Activated B cell treated with CpG ODN at 0.5 μM for 24 hours (primary cell): ENCODE measurements around the gene MAP3K14. TPM values are rescaled to one million over a fixed set of nuclear protein-coding genes. Genes with fewer than 3 reads are reported as not detected.

Experiments used
- ATAC-seq: fragments of 200-7000 bp; cut with Tn5 transposase; one replicate; pipeline ENCODE4 v1.10.0; 2021; ENCODE audit warnings: low read depth, mild to moderate bottlenecking, moderate library complexity
- CTCF ChIA-PET: fragments of 350-600 bp; sonication (Branson Sonifier 250); formaldehyde crosslinking; loops from one replicate; lab custom pipeline; 2021; ENCODE audit warnings: antibody characterized with exemption; lab: Charles Lee
- POLR2A ChIA-PET: fragments of 350-600 bp; sonication (Branson Sonifier 250); formaldehyde crosslinking; loops from one replicate; lab custom pipeline; 2021; ENCODE audit warnings: antibody characterized with exemption; lab: Charles Lee
- DNase-seq: peaks from one replicate; pipeline ENCODE4 v3.0.0; 2022
- H3K27ac Mint-ChIP-seq: one replicate; pipeline ENCODE4 v1.8.0; 2020; ENCODE audit warnings: mixed read lengths
- H3K27me3 Mint-ChIP-seq: one replicate; pipeline ENCODE4 v1.8.0; 2021; ENCODE audit warnings: mixed read lengths
- H3K36me3 Mint-ChIP-seq: one replicate; pipeline ENCODE4 v1.8.0; 2021; ENCODE audit warnings: low read depth, mixed read lengths
- H3K4me1 Mint-ChIP-seq: one replicate; pipeline ENCODE4 v1.8.0; 2021; ENCODE audit warnings: mixed read lengths
- H3K4me3 Mint-ChIP-seq: one replicate; pipeline ENCODE4 v1.8.0; 2020; ENCODE audit warnings: mild to moderate bottlenecking, mixed read lengths
- H3K9me3 Mint-ChIP-seq: one replicate; pipeline ENCODE4 v1.8.0; 2020; ENCODE audit warnings: mixed read lengths
- CTCF ChIP-seq: fragments of 200-600 bp; IDR thresholded peaks from one replicate; pipeline ENCODE4 v1.8.0; 2022; ENCODE audit warnings: antibody characterized with exemption, mild to moderate bottlenecking
- intact Hi-C: fragments of 100-400 bp; cut with micrococcal nuclease; formaldehyde crosslinking; loops from one replicate; pipeline ENCODE4 v1.15.1; 2024
- total RNA-seq: library from RNA; stranded (reverse); gene quantifications from 2 replicates; pipeline ENCODE4 v1.2.3, GENCODE V29; 2022

The MAP3K14 gene
- total RNA-seq, 1 donor from 2014 or later, result 88.6 TPM

- no peak for TF ChIP-seq CTCF
- Mint-ChIP-seq H3K27ac (peak overlapping the region; percentile 99), H3K4me3 (peak overlapping the region; percentile 79), H3K4me1 (peaks cover 97% of the 10 kb centered on the region), H3K27me3 (no peaks in the 10 kb centered on the region), H3K9me3 (no peaks in the 10 kb centered on the region), H3K36me3 (peaks cover 38% of the 10 kb centered on the region)
- peak; percentile 84 for DNase-seq
- ChIA-PET POLR2A (interaction anchor here (0.7 to 12.5 kb wide), 16 partner anchors 7 to 453 kb away, joined by 3 to 378 read pairs (median 6); partner anchors contain the start of genes ACBD4, FMNL1, HEXIM1 and HEXIM2), CTCF (interaction anchor here (1.1 to 6.9 kb wide), 5 partner anchors 9 to 156 kb away, joined by 3 to 174 read pairs (median 9); partner anchors contain the start of genes ACBD4 and FMNL1)
- intact Hi-C loops, result loop anchor here (1.0 to 5.0 kb wide), 4 partner anchors 10 to 882 kb away; partner anchors contain the start of genes GRN and HEXIM1
- ATAC-seq, result peak; percentile 45
Measured at GRCh38 chr17:45228763-45229539, 87.9 kb downstream of the MAP3K14 start.

- peak overlapping the region; percentile 79 for H3K4me3 Mint-ChIP-seq
- peaks cover 37% of the 10 kb centered on the region for H3K36me3 Mint-ChIP-seq
- peak overlapping the region; percentile 99 for H3K27ac Mint-ChIP-seq
- ATAC-seq, result no peak
- POLR2A ChIA-PET, result interaction anchor here (0.8 to 12.5 kb wide), 8 partner anchors 6 to 452 kb away, joined by 3 to 378 read pairs (median 34); partner anchors contain the start of genes FMNL1, HEXIM1, HEXIM2 and MAP3K14
- no peaks in the 10 kb centered on the region for H3K9me3 Mint-ChIP-seq
- no peak for TF ChIP-seq CTCF
- H3K27me3 Mint-ChIP-seq, result no peaks in the 10 kb centered on the region
- intact Hi-C loops, result loop anchor here (2.0 to 5.0 kb wide), 2 partner anchors 201 to 881 kb away; partner anchors contain the start of gene GRN
- peaks cover 98% of the 10 kb centered on the region for H3K4me1 Mint-ChIP-seq
- DNase-seq, result no peak
- CTCF ChIA-PET, result interaction anchor here (1.4 to 6.9 kb wide), 3 partner anchors 8 to 157 kb away, joined by 5 to 174 read pairs (median 9); partner anchors contain the start of genes ACBD4 and FMNL1
Measured at GRCh38 chr17:45227926-45228762, 88.7 kb downstream of the MAP3K14 start.

- Mint-ChIP-seq H3K27me3 (no peaks in the 10 kb centered on the region), H3K4me3 (peak overlapping the region; percentile 99), H3K4me1 (peaks cover 97% of the 10 kb centered on the region), H3K9me3 (no peaks in the 10 kb centered on the region), H3K27ac (peak overlapping the region; percentile 99), H3K36me3 (peaks cover 34% of the 10 kb centered on the region)
- POLR2A ChIA-PET, result interaction anchor here (0.8 to 12.5 kb wide), 13 partner anchors 6 to 358 kb away, joined by 3 to 378 read pairs (median 28); partner anchors contain the start of genes FMNL1, HEXIM1, HEXIM2 and MAP3K14
- no peak for TF ChIP-seq CTCF
- intact Hi-C loops, result loop anchor here (2.0 to 5.0 kb wide), 2 partner anchors 201 to 880 kb away; partner anchors contain the start of gene GRN
- DNase-seq, result peak; percentile 55
- CTCF ChIA-PET, result interaction anchor here (0.8 to 11.7 kb wide), 3 partner anchors 7 to 158 kb away, joined by 3 to 203 read pairs (median 174); partner anchors contain the start of gene FMNL1
- peak; percentile 6 for ATAC-seq
Measured at GRCh38 chr17:45227101-45227925, 89.5 kb downstream of the MAP3K14 start.

GRCh38 chr17:45226576-45226975 lies 90.2 kb downstream of the MAP3K14 start:
- Mint-ChIP-seq H3K4me3 (peak overlapping the region; percentile 99), H3K36me3 (peaks cover 29% of the 10 kb centered on the region), H3K4me1 (peaks cover 89% of the 10 kb centered on the region), H3K27me3 (no peaks in the 10 kb centered on the region), H3K27ac (peak overlapping the region; percentile 99), H3K9me3 (no peaks in the 10 kb centered on the region)
- ChIA-PET CTCF (interaction anchor here (0.8 to 11.7 kb wide), 7 partner anchors 10 to 158 kb away, joined by 3 to 203 read pairs (median 4); partner anchors contain the start of genes ACBD4 and MAP3K14), POLR2A (interaction anchor here (0.6 to 10.0 kb wide), 23 partner anchors 7 to 723 kb away, joined by 3 to 378 read pairs (median 5); partner anchors contain the start of genes ACBD4, ARHGAP27, GPATCH8 and HEXIM1)
- DNase-seq (no peak), ATAC-seq (no peak)
- intact Hi-C loops, result loop anchor here (1.0 to 5.0 kb wide), 4 partner anchors 9 to 879 kb away; partner anchors contain the start of genes GRN and MAP3K14
- no peak for TF ChIP-seq CTCF
